ENCODE data around the gene CALHM4. TPM values are rescaled to one million over a fixed set of nuclear protein-coding genes. Genes with fewer than 3 reads are reported as not detected.
A peak's percentile ranks its signal among the peaks of the same experiment; 100 is the strongest.

Gene CALHM4
- total RNA-seq: not detected

GRCh38 chr6:116553451-116553850 lies at the start of gene CALHM4:
TSS of gene CALHM4 (plus strand) at chr6:116553751. CDS start at chr6:116553794, 43 bp downstream.
- no peak for DNase-seq (ENCODE audit: low spot score in 2 of 2)
- no peak for FAIRE-seq

GRCh38 chr6:116507324-116507723 lies 46.2 kb upstream of the CALHM4 start:
- FAIRE-seq: no peak
- DNase-seq (ENCODE audit: low spot score in 2 of 2): no peak

- FAIRE-seq (no peak), DNase-seq (ENCODE audit: low spot score in 2 of 2) (no peak)
Observed at GRCh38 chr6:116508527-116508926, 45.0 kb upstream of the CALHM4 start.

- no peak for FAIRE-seq
- peak in 1 of 2 donors; percentile 9 for DNase-seq (ENCODE audit: low spot score in 2 of 2)
Observed at GRCh38 chr6:116511424-116512110, 42.0 kb upstream of the CALHM4 start, which contains the start of gene CALHM5. TSS of gene CALHM5 (plus strand) at chr6:116511639. CDS start at chr6:116511697, 58 bp downstream.

GRCh38 chr6:116512111-116512559 lies 41.4 kb upstream of the CALHM4 start:
- FAIRE-seq (no peak), DNase-seq (ENCODE audit: low spot score in 2 of 2) (no peak)

GRCh38 chr6:116512734-116513133 lies 40.8 kb upstream of the CALHM4 start:
- DNase-seq (ENCODE audit: low spot score in 2 of 2) (no peak), FAIRE-seq (no peak)

GRCh38 chr6:116513224-116513875 lies 40.2 kb upstream of the CALHM4 start:
- FAIRE-seq (no peak), DNase-seq (ENCODE audit: low spot score in 2 of 2) (no peak)

- DNase-seq (ENCODE audit: low spot score in 2 of 2): no peak
- FAIRE-seq: no peak
Observed at GRCh38 chr6:116514111-116514510, 39.4 kb upstream of the CALHM4 start.

- DNase-seq (ENCODE audit: low spot score in 2 of 2) (no peak), FAIRE-seq (no peak)
Observed at GRCh38 chr6:116515141-116515540, 38.4 kb upstream of the CALHM4 start.

GRCh38 chr6:116518621-116519368 lies 34.8 kb upstream of the CALHM4 start:
- FAIRE-seq (no peak), DNase-seq (ENCODE audit: low spot score in 2 of 2) (no peak)

GRCh38 chr6:116522896-116523295 lies 30.7 kb upstream of the CALHM4 start:
- DNase-seq (ENCODE audit: low spot score in 2 of 2) (no peak), FAIRE-seq (no peak)

GRCh38 chr6:116524236-116524635 lies 29.3 kb upstream of the CALHM4 start:
- FAIRE-seq: no peak
- DNase-seq (ENCODE audit: low spot score in 2 of 2): no peak

- DNase-seq (ENCODE audit: low spot score in 2 of 2) (no peak), FAIRE-seq (no peak)
Observed at GRCh38 chr6:116528133-116528532, 25.4 kb upstream of the CALHM4 start.

- FAIRE-seq: no peak
- DNase-seq (ENCODE audit: low spot score in 2 of 2): no peak
Observed at GRCh38 chr6:116528780-116529179, 24.8 kb upstream of the CALHM4 start.

- DNase-seq (ENCODE audit: low spot score in 2 of 2): no peak
- no peak for FAIRE-seq
Observed at GRCh38 chr6:116529466-116530290, 23.9 kb upstream of the CALHM4 start.

- FAIRE-seq (no peak), DNase-seq (ENCODE audit: low spot score in 2 of 2) (no peak)
Observed at GRCh38 chr6:116530436-116530835, 23.1 kb upstream of the CALHM4 start.

- FAIRE-seq: peak; percentile 94
Observed at GRCh38 chr6:116531675-116532570, 21.6 kb upstream of the CALHM4 start.

GRCh38 chr6:116533233-116533957 lies 20.2 kb upstream of the CALHM4 start:
- FAIRE-seq: no peak
- DNase-seq (ENCODE audit: low spot score in 2 of 2): no peak

More at GRCh38 chr6:116531675-116532570, 21.6 kb upstream of the CALHM4 start:
- peak; percentile 22 to 32 for DNase-seq (ENCODE audit: low spot score in 2 of 2)

GRCh38 chr6:116535109-116535508 lies 18.4 kb upstream of the CALHM4 start:
- FAIRE-seq (no peak), DNase-seq (ENCODE audit: low spot score in 2 of 2) (no peak)
